ENCODE measurements around the gene EIF2AK2.

EIF2AK2 gene

DNA sequence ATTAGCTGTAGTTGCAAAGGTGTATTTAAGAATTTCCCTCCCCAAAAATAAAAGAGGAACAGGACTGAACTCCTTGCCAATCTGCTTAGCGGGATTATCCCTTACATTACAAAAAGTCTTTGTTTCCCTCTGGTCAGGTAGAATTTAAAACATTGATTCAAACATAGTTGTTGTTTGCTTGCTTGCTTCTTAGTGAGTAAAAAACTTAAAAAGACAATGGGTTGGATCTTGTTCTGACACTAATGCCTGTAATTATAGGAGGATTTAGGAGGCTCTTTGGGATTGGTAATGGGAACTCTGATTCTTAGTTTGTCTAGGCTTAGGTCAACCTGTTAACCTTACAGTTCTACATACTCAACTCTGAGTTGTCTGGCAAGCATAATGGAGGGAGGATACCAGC is 35.8 kb upstream of the EIF2AK2 start:
- TF ChIP-seq, protein P1, sequence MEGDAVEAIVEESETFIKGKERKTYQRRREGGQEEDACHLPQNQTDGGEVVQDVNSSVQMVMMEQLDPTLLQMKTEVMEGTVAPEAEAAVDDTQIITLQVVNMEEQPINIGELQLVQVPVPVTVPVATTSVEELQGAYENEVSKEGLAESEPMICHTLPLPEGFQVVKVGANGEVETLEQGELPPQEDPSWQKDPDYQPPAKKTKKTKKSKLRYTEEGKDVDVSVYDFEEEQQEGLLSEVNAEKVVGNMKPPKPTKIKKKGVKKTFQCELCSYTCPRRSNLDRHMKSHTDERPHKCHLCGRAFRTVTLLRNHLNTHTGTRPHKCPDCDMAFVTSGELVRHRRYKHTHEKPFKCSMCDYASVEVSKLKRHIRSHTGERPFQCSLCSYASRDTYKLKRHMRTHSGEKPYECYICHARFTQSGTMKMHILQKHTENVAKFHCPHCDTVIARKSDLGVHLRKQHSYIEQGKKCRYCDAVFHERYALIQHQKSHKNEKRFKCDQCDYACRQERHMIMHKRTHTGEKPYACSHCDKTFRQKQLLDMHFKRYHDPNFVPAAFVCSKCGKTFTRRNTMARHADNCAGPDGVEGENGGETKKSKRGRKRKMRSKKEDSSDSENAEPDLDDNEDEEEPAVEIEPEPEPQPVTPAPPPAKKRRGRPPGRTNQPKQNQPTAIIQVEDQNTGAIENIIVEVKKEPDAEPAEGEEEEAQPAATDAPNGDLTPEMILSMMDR (IDR thresholded peaks at IDR 0.05) = no peak

DNA sequence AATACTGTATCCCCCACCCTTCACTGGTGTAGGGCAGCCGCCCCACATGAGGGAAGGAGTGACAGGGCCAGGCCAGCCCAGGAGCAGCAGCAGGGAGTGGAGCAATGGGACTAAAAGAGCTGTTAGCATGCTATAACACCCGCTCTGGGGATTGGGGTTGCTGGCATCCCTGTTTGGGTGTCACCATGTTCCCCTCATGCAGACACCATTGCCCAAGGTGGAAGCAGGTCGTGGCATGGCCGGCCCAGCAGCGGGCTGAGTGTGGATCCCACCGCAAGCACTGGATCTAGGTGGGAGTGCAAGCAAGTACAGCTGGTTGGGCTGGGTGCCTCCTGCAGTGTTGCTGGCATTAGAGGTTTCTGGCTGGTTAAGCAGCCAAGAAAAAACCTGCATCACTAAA is 35.0 kb upstream of the EIF2AK2 start:
- TF ChIP-seq, protein P1 (IDR thresholded peaks at IDR 0.05) = no peak

DNA sequence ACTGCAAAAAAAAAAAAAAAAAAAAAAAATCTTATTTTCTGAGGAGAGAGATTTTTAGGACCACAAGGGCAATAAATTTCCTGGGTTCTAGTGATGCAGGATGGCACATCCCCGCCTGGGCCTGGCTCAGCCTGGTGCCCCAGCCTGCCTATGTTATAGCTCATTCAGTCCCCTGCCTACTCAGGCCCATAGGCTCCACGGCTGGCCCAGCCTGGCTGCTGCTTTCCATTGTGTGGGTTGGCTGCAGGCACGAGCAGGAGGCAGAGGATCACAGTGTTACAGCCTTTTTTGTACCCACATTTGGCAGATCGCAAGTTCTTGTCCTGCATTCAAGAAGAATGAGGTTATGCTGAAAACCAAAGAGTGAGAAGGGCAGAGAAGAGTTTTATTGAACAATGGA is 34.5 kb upstream of the EIF2AK2 start:
- TF ChIP-seq, protein P1 (IDR thresholded peaks at IDR 0.05) = no peak

DNA sequence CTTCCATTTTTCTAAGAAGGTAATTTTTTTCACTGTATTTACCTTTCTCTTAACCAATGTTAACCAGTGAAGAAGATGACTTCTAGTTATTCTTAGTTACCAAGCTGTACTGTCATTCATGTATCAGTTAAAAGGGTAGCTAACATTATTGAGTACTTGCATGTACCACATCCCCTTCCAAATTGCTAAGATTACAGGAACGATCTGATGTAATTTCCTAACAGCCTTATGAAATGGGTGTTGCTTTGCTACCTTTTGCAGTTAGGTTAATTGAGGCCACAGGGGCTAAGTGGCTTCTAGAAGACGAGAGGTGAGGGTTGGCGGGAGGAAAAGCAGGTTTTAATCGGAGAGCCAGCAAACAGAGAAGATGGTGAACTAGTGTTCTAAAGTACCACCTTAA is 33.5 kb upstream of the EIF2AK2 start:
- TF ChIP-seq, protein P1 (IDR thresholded peaks at IDR 0.05) = no peak

DNA sequence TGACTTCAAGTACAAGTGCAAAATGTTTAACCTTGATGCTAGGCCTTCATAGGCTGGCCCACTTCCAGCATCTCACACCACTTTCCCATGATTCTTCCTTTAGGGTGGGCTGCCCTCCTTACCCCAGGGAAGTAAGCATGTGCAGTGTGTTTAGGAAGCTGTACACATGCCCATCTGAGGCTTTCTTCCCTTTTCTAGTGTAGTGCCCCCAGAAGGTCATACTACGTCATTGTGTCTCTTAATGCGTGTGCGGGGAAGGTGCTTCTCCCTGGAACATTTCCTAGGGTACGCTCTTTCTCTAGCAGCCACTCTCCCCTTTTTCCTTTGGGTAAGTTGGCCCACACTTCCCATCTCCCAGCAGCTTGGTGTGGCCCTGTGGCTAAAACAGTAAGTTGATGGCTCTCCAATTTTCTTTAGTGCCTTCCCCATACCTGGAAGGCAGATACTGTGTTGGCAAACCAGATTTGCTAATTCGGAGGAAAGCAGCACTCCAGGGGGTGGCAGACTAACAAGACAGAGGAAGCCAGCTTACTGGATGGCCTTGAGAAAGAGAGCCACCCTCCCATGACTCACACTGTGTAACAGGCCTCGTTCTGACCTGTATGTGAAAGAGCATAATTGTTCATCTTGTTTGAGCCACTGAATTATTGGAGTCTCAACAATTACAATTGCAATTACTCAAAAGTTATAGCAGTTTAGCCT is 32.8 kb upstream of the EIF2AK2 start:
- TF ChIP-seq, protein P1 (IDR thresholded peaks at IDR 0.05) = no peak

DNA sequence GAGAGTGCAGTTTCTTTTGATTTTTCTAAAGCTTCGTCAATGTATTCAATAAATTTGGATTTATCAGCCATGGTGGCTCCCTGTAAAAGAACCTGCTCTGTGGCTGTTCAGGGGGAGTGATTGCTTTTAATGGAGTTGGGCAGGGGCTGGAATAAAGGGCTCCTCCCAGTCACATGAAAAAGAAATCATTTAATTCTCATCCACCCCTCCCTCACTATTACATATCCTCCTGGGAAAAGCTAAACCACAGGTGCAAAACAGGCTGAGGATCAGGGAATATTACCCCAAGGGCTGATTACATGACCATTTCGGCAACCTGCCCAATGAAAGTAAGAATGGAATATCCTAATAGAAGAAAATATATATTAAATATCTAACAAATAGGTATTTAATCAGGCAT is 31.8 kb upstream of the EIF2AK2 start, which contains the start of gene SULT6B1:
Gene SULT6B1 (minus strand): TSS at position 101 of the 400 bp plus-strand sequence. CDS start 30 bp downstream, at position 71.
- TF ChIP-seq, protein P1 (IDR thresholded peaks at IDR 0.05) = no peak

DNA sequence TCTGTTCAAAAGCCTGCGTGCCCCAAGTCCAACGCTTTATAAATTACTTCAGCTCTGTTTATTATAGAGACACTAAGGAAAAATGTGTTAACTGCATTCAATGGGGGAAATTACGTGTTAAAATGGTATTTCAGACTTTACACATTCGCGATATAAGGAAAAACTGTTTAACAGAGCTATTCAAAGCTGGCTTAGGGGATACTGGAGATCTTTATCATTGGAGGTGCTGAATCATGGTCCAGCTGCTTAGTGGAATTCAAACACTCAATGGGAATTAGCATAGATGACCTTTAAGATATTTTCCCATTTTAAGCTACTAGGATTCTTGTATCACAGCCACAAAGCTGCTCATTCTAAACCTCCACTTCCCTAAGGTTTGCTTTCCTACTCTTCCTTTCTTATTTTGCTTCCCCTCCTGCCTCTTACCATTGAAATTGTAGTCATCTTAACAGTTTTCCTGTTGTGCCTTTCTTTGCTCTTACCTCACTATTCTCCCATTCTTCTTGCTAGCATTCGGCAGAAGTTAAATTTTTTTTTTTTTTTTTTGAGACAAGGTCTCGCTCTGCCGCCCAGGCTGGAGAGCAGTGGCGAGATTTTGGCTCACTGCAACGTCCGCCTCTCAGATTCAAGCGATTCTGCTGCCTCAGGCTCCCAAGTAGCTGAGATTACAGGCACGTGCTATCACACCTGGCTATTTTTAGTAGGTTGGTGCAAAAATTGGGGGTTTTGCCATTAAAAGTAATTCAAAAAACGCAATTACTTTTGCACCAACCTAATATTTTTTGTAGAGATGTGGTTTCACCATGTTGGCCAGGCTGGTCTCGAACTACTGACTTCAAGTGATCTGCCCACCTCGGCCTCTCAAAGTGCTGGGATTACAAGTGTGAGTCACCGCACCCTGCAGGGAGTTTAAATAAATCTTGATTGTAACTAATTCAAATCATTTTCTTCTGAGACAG is 25.2 kb upstream of the EIF2AK2 start:
- TF ChIP-seq, protein P1 (IDR thresholded peaks at IDR 0.05) = no peak

Data from LNCAP (cell line).